PC-3 (cell line): Measurements from ENCODE around the gene CNTN6. TPM values are rescaled to one million over a fixed set of nuclear protein-coding genes. Genes with fewer than 3 reads are reported as not detected.

Experiments
- ATAC-seq: fragments of 200-7000 bp; cut with Tn5 transposase; 2 replicates; pipeline ENCODE4 v1.9.1; 2020; ENCODE audit warnings: mild to moderate bottlenecking, moderate library complexity
- BruUV-seq: library from RNA; stranded (reverse); fragments of 400-500 nt; replicated peaks from 2 replicates; lab custom pipeline; 2021; lab: Mats Ljungman, UMichigan
- CTCF ChIA-PET: fragments of 300-600 bp; sonication (Branson Sonifier 250); formaldehyde crosslinking; loops from one replicate; lab custom pipeline; 2022; ENCODE audit warnings: antibody characterized with exemption; lab: Charles Lee
- POLR2A ChIA-PET: fragments of 300-600 bp; sonication (Branson Sonifier 250); formaldehyde crosslinking; loops from one replicate; lab custom pipeline; 2022; ENCODE audit warnings: antibody characterized with exemption; ENCODE audit not compliant: unreplicated experiment; lab: Charles Lee
- DNase-seq: peaks from one replicate; pipeline ENCODE4 v3.0.0-alpha.2; 2015
- H2AFZ ChIP-seq: fragments of 300-600 bp; sonication (generic); 2 replicates; pipeline ENCODE4 v1.6.0; 2016; ENCODE audit warnings: antibody characterized with exemption, low read length
- H3F3A ChIP-seq: fragments of 300-600 bp; sonication (generic); one replicate; pipeline ENCODE4 v1.6.0; 2017; ENCODE audit warnings: antibody characterized with exemption, low read length, control low read depth, mild to moderate bottlenecking; ENCODE audit not compliant: unreplicated experiment
- H3K27ac ChIP-seq: fragments of 300-600 bp; sonication (generic); 2 replicates; pipeline ENCODE4 v1.5.1; 2016; ENCODE audit warnings: mild to moderate bottlenecking, low read length
- H3K27me3 ChIP-seq: fragments of 300-600 bp; sonication (generic); 2 replicates; pipeline ENCODE4 v1.6.1; 2016; ENCODE audit warnings: low read length, mixed read lengths
- H3K36me3 ChIP-seq: fragments of 300-600 bp; sonication (generic); 2 replicates; pipeline ENCODE4 v1.6.1; 2016; ENCODE audit warnings: low read depth, mixed run types, low read length, mixed read lengths
- H3K4me1 ChIP-seq: fragments of 300-600 bp; sonication (generic); 2 replicates; pipeline ENCODE4 v1.5.1; 2016; ENCODE audit warnings: low read length; ENCODE audit not compliant: insufficient read depth
- H3K4me2 ChIP-seq: fragments of 300-600 bp; sonication (generic); 2 replicates; pipeline ENCODE4 v1.6.0; 2016; ENCODE audit warnings: low read length
- H3K4me3 ChIP-seq: fragments of 300-600 bp; sonication (generic); 2 replicates; pipeline ENCODE4 v1.5.1; 2016; ENCODE audit warnings: mild to moderate bottlenecking, low read length, mixed read lengths
- H3K79me2 ChIP-seq: fragments of 300-600 bp; sonication (generic); 2 replicates; pipeline ENCODE4 v1.6.1; 2017; ENCODE audit warnings: low read length, mixed read lengths
- H3K9ac ChIP-seq: fragments of 300-600 bp; sonication (generic); 2 replicates; pipeline ENCODE4 v1.6.0; 2016; ENCODE audit warnings: mild to moderate bottlenecking, low read length
- H3K9me2 ChIP-seq: fragments of 300-600 bp; sonication (generic); replicated peaks from 2 replicates; pipeline ENCODE4 v1.6.1; 2016; ENCODE audit warnings: mixed run types, low read length, mixed read lengths
- H3K9me3 ChIP-seq: fragments of 300-600 bp; sonication (generic); 2 replicates; pipeline ENCODE4 v1.6.1; 2016; ENCODE audit warnings: low read length, mixed read lengths
- H4K20me1 ChIP-seq: fragments of 300-600 bp; sonication (generic); 2 replicates; pipeline ENCODE4 v1.6.1; 2016; ENCODE audit warnings: low read length, mixed read lengths
- EZH2 ChIP-seq: fragments of 300-600 bp; sonication (generic); IDR thresholded peaks from one replicate; pipeline ENCODE4 v1.6.1; 2017; ENCODE audit warnings: antibody characterized with exemption, mild to moderate bottlenecking, low read length; ENCODE audit not compliant: unreplicated experiment
- EZH2phosphoT487 ChIP-seq: fragments of 300-600 bp; sonication (generic); IDR thresholded peaks from 2 replicates; pipeline ENCODE4 v1.6.1; 2018; ENCODE audit warnings: mild to moderate bottlenecking, antibody characterized with exemption, low read length, borderline replicate concordance
- intact Hi-C: fragments of 100-400 bp; cut with micrococcal nuclease; formaldehyde crosslinking; loops from 2 replicates; pipeline ENCODE4 v1.9.0; 2023
- total RNA-seq: library from RNA; depleted of rRNA; stranded (reverse); fragments of >200 nt; gene quantifications from 2 replicates; pipeline ENCODE4 v1.2.3, GENCODE V29; 2014
- TF ChIP-seq, protein P1 (sequence below): fragments of 300-600 bp; sonication (generic); conservative IDR thresholded peaks from 2 replicates; pipeline ENCODE4 v1.5.1; 2017; ENCODE audit warnings: antibody characterized with exemption, low read depth, mild to moderate bottlenecking, low read length

Gene CNTN6
- total RNA-seq, 1 experiment from 2014 or later = not detected

DNA sequence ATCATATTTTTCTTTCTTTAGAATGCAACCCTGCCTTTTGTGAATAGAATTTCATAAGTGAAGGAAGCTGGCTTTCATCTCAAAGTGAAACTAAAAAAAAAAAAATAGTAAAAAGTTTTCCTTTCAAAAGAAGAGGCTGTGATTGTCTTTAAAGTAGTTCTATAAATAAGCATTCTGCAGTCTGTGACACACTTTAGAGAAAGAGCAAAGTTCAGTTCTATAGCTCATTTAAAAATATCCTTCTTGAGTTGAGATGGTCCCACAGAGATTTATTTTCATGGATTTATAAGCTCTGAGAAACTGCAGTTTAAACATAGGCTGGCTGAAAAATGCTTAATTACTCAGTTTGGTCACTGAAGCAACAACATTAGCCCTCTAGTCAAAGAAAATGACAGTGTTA, 36.1 kb upstream of the CNTN6 start:
- ChIA-PET CTCF (no interaction called here), POLR2A (no interaction called here)
- Histone ChIP-seq H3K27me3 (no peaks in the 10 kb centered on the region), H3K36me3 (no peaks in the 10 kb centered on the region), H3K4me2 (no peak overlapping the region), H3K9me2 (no peaks in the 10 kb centered on the region), H3K9me3 (peaks cover 27% of the 10 kb centered on the region; the same call in 1 of the 2 replicates), H3K4me3 (no peak overlapping the region), H2AFZ (no peak overlapping the region), H3K9ac (no peak overlapping the region), H3F3A (no peaks in the 10 kb centered on the region), H3K79me2 (no peaks in the 10 kb centered on the region), H3K27ac (no peak overlapping the region), H3K4me1 (no peaks in the 10 kb centered on the region), H4K20me1 (no peaks in the 10 kb centered on the region)
- BruUV-seq = no TSS peak
- TF ChIP-seq EZH2 = no peak
- TF ChIP-seq EZH2phosphoT487 = no peak
- TF ChIP-seq, protein P1, sequence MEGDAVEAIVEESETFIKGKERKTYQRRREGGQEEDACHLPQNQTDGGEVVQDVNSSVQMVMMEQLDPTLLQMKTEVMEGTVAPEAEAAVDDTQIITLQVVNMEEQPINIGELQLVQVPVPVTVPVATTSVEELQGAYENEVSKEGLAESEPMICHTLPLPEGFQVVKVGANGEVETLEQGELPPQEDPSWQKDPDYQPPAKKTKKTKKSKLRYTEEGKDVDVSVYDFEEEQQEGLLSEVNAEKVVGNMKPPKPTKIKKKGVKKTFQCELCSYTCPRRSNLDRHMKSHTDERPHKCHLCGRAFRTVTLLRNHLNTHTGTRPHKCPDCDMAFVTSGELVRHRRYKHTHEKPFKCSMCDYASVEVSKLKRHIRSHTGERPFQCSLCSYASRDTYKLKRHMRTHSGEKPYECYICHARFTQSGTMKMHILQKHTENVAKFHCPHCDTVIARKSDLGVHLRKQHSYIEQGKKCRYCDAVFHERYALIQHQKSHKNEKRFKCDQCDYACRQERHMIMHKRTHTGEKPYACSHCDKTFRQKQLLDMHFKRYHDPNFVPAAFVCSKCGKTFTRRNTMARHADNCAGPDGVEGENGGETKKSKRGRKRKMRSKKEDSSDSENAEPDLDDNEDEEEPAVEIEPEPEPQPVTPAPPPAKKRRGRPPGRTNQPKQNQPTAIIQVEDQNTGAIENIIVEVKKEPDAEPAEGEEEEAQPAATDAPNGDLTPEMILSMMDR = no peak
- DNase-seq (no peak), ATAC-seq (no peak)
- intact Hi-C loops = no loop called here

DNA sequence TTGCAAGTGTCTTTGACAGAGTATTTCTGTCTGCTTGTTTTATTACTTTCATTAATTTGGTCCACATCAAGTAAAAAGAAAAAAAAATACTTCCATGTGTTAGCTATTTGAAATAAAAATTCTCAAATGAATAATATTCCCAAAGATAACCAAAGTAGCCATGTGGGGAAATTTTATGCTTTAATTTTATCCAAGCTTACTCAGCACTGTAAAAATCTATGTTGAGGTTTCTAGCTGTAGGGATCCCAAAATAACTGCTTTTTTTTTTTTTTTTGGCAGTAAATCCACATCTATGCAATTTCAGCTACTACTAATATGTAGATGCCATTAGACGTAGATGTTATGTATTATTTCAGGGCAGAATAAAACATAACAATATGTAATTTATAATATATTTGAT, 35.4 kb upstream of the CNTN6 start:
- Histone ChIP-seq H3K4me3 (no peak overlapping the region), H2AFZ (no peak overlapping the region), H3K9me2 (no peaks in the 10 kb centered on the region), H3K9ac (no peak overlapping the region), H3K9me3 (peaks cover 23% of the 10 kb centered on the region; the same call in 1 of the 2 replicates), H3K4me1 (no peaks in the 10 kb centered on the region), H3K4me2 (no peak overlapping the region), H3K27me3 (no peaks in the 10 kb centered on the region), H3K79me2 (no peaks in the 10 kb centered on the region), H4K20me1 (no peaks in the 10 kb centered on the region), H3K27ac (no peak overlapping the region), H3F3A (no peaks in the 10 kb centered on the region), H3K36me3 (no peaks in the 10 kb centered on the region)
- ChIA-PET CTCF (no interaction called here), POLR2A (no interaction called here)
- BruUV-seq = no TSS peak
- intact Hi-C loops = no loop called here
- ATAC-seq (no peak), DNase-seq (no peak)
- TF ChIP-seq EZH2 (no peak), EZH2phosphoT487 (no peak)
- TF ChIP-seq, protein P1 = no peak

DNA sequence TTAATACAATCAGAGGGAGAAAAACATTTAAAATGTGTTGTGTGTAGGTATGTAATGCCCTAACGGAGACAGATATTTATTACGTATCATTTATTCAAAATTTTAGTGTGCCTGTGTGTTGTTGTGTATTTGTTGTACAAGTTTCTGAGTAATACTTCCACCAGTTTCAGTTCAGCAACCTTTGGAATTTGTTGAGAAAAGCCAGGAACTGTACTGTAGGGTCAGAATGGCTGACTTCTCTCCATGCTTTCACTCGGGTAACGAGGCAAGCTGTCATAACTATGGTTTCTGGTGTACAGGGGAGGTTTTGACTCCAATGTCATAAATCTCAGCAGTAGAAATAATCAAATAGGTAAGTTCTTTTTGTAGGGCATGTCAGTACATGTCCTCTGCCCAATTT, 23.8 kb upstream of the CNTN6 start:
- no peaks in the 10 kb centered on the region for H3K79me2 ChIP-seq
- H2AFZ ChIP-seq = no peak overlapping the region
- H3K9ac ChIP-seq = no peak overlapping the region
- H3K36me3 ChIP-seq = no peaks in the 10 kb centered on the region
- H3K27me3 ChIP-seq = no peaks in the 10 kb centered on the region
- intact Hi-C loops = no loop called here
- no peaks in the 10 kb centered on the region for H3F3A ChIP-seq
- H4K20me1 ChIP-seq = no peaks in the 10 kb centered on the region
- ChIA-PET POLR2A (no interaction called here), CTCF (no interaction called here)
- H3K4me1 ChIP-seq = no peaks in the 10 kb centered on the region
- ATAC-seq (no peak), DNase-seq (no peak)
- H3K4me2 ChIP-seq = no peak overlapping the region
- H3K4me3 ChIP-seq = no peak overlapping the region
- no TSS peak for BruUV-seq
- H3K27ac ChIP-seq = no peak overlapping the region
- no peak for TF ChIP-seq EZH2
- TF ChIP-seq, protein P1 = no peak
- H3K9me2 ChIP-seq = no peaks in the 10 kb centered on the region
- H3K9me3 ChIP-seq = peaks cover 11% of the 10 kb centered on the region
